Esophagus muscularis mucosa (tissue), 4 donors: ENCODE measurements around the gene SYMPK. TPM values are rescaled to one million over a fixed set of nuclear protein-coding genes. Genes with fewer than 3 reads are reported as not detected.

Experiments
- DNase-seq: peaks from one replicate; pipeline ENCODE4 v3.0.0-alpha.2; 2017; ENCODE audit errors: extremely low spot score
- H3K27ac ChIP-seq, 4 donors: fragments of 200-600 bp; sonication (generic); replicated peaks in 1 of 4; 1 replicate in 3 of 4; 2 replicates in 1 of 4; pipeline ENCODE4 v1.5.1; 2016 to 2019; ENCODE audit warnings: mild to moderate bottlenecking in 1 of 4
- H3K27me3 ChIP-seq, 4 donors: fragments of 200-600 bp; sonication (generic); one replicate each; pipeline versions ENCODE4 v1.5.1 to v1.6.0; 2016 to 2019
- H3K36me3 ChIP-seq, 4 donors: fragments of 200-600 bp; sonication (generic); one replicate each; pipeline ENCODE4 v1.5.1; 2016 to 2019
- H3K4me1 ChIP-seq, 4 donors: fragments of 200-600 bp; sonication (generic); one replicate each; pipeline ENCODE4 v1.5.1; 2016 to 2019
- H3K4me3 ChIP-seq, 4 donors: fragments of 200-600 bp; sonication (generic); 1 replicate in 2 of 4; 2 replicates in 2 of 4; pipeline ENCODE4 v1.5.1; 2016 to 2019; ENCODE audit warnings: mild to moderate bottlenecking in 4 of 4, moderate library complexity in 1 of 4
- H3K9me3 ChIP-seq, 4 donors: fragments of 200-600 bp; sonication (generic); 1 replicate in 3 of 4; 2 replicates in 1 of 4; pipeline ENCODE4 v1.5.1; 2016 to 2019
- EP300 ChIP-seq: sonication (generic); formaldehyde crosslinking; IDR thresholded peaks from one replicate; pipeline ENCODE4 v1.6.1; 2017; ENCODE audit warnings: antibody characterized with exemption
- POLR2A ChIP-seq: fragments of 450-650 bp; IDR thresholded peaks from one replicate; pipeline ENCODE4 v1.6.1; 2017; ENCODE audit warnings: antibody characterized with exemption, moderate library complexity, mild to moderate bottlenecking, low read depth
- POLR2AphosphoS5 ChIP-seq, 2 donors: sonication (generic); formaldehyde crosslinking; IDR thresholded peaks; one replicate each; pipeline ENCODE4 v1.6.1; 2017; ENCODE audit warnings: antibody characterized with exemption in 2 of 2
- WGBS: methylation state at CpG from one replicate; pipeline ENCODE4 v1.1.5; 2018; 5-methylcytosine and 5-hydroxymethylcytosine counted together
- intact Hi-C: fragments of 100-400 bp; cut with DNase I; formaldehyde crosslinking; loops from one replicate; pipeline ENCODE4 v1.15.1; 2023
- total RNA-seq, 4 donors: library from RNA; depleted of rRNA; stranded (reverse); fragments of >200 nt; gene quantifications; one replicate each; pipeline versions ENCODE4 v1.1.0 to v1.2.1, GENCODE V29; 2016
- TF ChIP-seq, protein P1 (sequence below), 3 experiments: fragments of 200-600 bp in 2 of 3; fragments of 450-650 bp in 1 of 3; sonication (generic) in 2 of 3; IDR thresholded peaks; one replicate each; pipeline ENCODE4 v1.5.1; 2017 to 2019; ENCODE audit warnings: antibody characterized with exemption in 3 of 3, mild to moderate bottlenecking in 2 of 3, moderate library complexity in 1 of 3

Gene SYMPK
- total RNA-seq, 4 donors from 2014 or later, result 22.0 to 44.2 (median 36.6) TPM

DNA sequence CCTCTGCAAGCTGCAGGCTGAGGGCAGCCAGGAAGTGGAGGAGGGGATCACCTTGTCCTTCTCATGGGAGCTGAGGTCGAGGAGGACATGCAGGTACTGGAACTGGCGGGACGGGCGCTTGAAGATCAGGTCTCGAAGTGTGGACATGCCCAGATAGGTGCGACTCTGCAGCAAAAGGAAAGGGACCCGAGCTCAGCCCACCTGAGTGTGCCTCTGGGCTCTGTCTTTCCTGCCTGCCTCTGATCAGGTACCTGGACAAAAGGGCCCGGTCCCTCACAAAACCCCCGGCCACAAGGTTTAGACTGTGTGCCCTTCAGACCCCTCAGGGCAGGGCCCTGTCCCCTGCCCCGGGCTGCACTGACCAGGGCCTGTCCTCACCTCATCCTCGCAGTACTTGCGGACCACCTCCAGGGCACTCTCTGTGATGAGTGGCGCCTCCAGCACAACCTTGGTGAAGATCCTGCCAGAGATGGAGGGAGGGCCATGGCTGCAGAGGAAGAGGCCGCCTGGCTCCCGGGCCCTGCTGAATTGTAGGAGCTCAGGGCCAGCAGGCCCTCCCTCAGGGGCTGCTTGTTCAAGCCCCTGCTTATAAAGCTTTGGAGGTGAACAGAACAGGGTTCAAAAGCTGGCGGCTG, 35.4 kb downstream of the SYMPK start:
- TF ChIP-seq, protein P1, sequence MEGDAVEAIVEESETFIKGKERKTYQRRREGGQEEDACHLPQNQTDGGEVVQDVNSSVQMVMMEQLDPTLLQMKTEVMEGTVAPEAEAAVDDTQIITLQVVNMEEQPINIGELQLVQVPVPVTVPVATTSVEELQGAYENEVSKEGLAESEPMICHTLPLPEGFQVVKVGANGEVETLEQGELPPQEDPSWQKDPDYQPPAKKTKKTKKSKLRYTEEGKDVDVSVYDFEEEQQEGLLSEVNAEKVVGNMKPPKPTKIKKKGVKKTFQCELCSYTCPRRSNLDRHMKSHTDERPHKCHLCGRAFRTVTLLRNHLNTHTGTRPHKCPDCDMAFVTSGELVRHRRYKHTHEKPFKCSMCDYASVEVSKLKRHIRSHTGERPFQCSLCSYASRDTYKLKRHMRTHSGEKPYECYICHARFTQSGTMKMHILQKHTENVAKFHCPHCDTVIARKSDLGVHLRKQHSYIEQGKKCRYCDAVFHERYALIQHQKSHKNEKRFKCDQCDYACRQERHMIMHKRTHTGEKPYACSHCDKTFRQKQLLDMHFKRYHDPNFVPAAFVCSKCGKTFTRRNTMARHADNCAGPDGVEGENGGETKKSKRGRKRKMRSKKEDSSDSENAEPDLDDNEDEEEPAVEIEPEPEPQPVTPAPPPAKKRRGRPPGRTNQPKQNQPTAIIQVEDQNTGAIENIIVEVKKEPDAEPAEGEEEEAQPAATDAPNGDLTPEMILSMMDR (IDR thresholded peaks at IDR 0.05), result no peak
- TF ChIP-seq POLR2AphosphoS5 (IDR thresholded peaks at IDR 0.05) (no peak), POLR2A (no peak), EP300 (no peak)
- Histone ChIP-seq H3K4me1 (peaks cover 0 to 13% (median 9%) of the 10 kb centered on the region in 4 donors), H3K4me3 (no peak overlapping the region), H3K27me3 (no peaks in the 10 kb centered on the region), H3K36me3 (peaks cover 87 to 100% (median 99%) of the 10 kb centered on the region in 4 donors), H3K27ac (no peak overlapping the region), H3K9me3 (no peaks in the 10 kb centered on the region)
- DNase-seq, result no peak
- WGBS, result 93% methylated on average over 10 of the region's 16 CpGs
- intact Hi-C loops, result no loop called here

DNA sequence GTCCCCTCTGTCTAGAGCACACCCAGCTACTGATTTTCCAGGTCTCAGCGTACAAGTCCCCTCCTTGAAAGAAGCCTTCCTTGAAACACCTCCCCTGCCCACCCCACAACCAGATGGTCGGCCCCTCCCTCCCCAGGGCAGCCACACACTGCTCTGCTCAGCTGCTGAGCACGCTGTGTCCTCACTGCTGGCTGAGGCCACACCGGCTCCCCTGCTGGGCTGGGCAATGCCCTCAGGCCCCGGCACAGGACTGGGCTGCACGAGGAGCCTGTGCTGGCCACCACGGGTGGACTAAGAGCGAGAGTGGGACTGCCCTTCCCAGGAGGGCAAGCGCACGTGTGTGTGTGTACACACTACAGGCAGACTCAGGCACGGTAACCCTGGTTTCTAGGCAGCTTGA, 36.0 kb downstream of the SYMPK start:
- Histone ChIP-seq H3K9me3 (no peaks in the 10 kb centered on the region), H3K27ac (no peak overlapping the region), H3K27me3 (no peaks in the 10 kb centered on the region), H3K4me1 (peaks cover 0 to 13% (median 9%) of the 10 kb centered on the region in 4 donors), H3K36me3 (peaks cover 83 to 98% (median 96%) of the 10 kb centered on the region in 4 donors), H3K4me3 (no peak overlapping the region)
- no peak for TF ChIP-seq EP300
- TF ChIP-seq, protein P1 (IDR thresholded peaks at IDR 0.05), result no peak
- TF ChIP-seq POLR2AphosphoS5 (IDR thresholded peaks at IDR 0.05), result no peak
- TF ChIP-seq POLR2A, result no peak
- no peak for DNase-seq
- intact Hi-C loops, result no loop called here
- 87% methylated on average over 8 of the region's 11 CpGs for WGBS

DNA sequence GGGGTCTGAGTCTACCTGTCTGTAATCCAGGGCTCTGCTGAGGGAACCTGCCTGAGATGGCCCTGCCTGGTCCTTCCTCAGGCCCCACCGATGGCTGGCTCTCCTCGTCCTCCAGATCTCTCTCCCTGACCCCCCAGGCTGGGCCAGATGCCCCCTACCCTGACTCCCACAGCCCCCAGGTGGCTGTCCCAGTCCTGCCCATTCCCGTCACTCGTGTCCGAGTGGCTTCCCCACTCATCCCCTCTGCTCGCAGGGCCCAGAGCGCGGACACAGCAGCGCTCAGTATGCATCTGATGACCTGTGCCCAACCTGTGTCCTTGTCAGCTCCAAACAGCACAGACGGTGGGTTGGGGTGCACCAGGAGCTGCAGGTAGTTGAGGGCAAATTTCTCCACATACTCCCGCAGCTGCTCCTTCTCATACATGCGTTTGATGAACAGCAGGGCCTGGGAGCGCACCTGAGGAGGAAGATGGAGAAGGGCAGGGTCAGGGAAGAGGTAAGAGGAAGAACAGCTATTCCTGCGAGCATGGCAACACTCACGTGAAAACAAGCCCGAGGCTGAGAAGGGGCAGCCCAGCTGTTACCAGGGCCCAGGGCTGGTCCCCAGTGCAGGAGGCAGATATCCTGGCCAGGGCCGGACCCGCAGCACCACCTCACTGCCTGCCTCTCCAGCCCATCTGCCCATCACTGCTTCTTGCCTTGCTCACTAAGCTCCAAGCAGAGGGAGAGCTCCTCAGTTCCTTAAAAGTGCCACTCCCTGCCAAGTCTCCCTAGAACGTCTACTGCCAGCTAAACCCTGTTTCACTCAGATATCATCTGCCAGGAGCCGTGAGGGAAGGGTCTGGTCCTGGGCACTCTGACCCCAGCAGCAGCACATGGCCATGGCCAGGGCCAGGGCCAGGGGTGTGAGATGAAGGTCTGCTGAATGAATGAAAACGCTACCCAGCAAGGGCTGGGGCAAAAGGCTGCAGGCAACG, 36.7 kb downstream of the SYMPK start:
- intact Hi-C loops, result no loop called here
- Histone ChIP-seq H3K27ac (no peak overlapping the region), H3K36me3 (peaks cover 75 to 98% (median 96%) of the 10 kb centered on the region in 4 donors), H3K4me1 (peaks cover 0 to 13% (median 9%) of the 10 kb centered on the region in 4 donors), H3K27me3 (no peaks in the 10 kb centered on the region), H3K4me3 (no peak overlapping the region), H3K9me3 (no peaks in the 10 kb centered on the region)
- WGBS, result 81% methylated on average over 22 of the region's 22 CpGs
- TF ChIP-seq EP300, result no peak
- TF ChIP-seq POLR2A, result no peak
- TF ChIP-seq, protein P1 (IDR thresholded peaks at IDR 0.05), result no peak
- TF ChIP-seq POLR2AphosphoS5 (IDR thresholded peaks at IDR 0.05), result no peak
- no peak for DNase-seq

DNA sequence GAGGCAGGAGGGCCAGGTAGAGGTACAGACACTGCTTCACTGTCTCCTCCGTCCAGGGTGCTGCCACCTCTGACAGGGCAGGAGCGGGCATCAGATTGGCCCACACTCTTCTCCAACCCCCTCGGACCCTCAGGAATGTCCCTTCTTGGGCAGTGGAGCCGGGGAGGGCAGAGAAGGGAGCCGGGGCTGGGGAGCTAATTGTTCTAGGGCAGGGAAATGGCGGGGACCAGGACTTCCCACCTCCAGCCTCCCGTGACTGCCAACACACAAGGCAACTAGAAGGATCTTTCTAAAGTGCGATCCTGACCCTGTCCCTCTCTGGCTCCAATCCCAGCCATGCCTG, 37.7 kb downstream of the SYMPK start:
- Histone ChIP-seq H3K27ac (no peak overlapping the region), H3K36me3 (peaks cover 66 to 98% (median 96%) of the 10 kb centered on the region in 4 donors), H3K4me3 (no peak overlapping the region), H3K4me1 (peaks cover 0 to 13% (median 9%) of the 10 kb centered on the region in 4 donors), H3K27me3 (no peaks in the 10 kb centered on the region), H3K9me3 (no peaks in the 10 kb centered on the region)
- no peak for TF ChIP-seq POLR2AphosphoS5 (IDR thresholded peaks at IDR 0.05)
- TF ChIP-seq, protein P1 (IDR thresholded peaks at IDR 0.05), result no peak
- no peak for TF ChIP-seq EP300
- no peak for TF ChIP-seq POLR2A
- no peak for DNase-seq
- intact Hi-C loops, result no loop called here
- WGBS, result 86% methylated on average over 8 of the region's 8 CpGs
